GM04504 (cell line): Measurements from ENCODE around the gene CAB39.

Source experiments
- DNase-seq: peaks from one replicate; pipeline ENCODE4 v3.0.0-alpha.2; 2012; ENCODE audit warnings: low read depth

Gene CAB39

DNA sequence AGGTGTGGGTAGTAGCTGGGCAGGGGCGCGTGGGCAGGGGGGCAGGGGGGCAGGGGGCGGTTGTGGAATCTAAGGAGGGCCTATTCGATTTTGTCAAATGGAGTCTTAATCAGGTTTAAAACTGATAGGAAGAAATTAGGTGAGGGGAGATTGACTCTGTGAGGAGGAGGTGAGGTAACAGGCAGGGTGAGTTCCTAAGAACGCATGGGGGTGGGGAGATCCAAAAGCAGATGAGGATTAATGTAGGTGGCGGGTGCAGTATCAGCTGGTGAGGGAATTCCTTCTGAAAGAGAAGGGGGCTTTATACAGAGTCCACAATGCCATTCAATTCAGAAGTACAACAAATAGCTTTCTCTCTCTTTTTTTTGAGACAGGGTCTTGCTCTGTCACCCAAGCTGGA lies 72.7 kb downstream of the CAB39 start:
- no peak for DNase-seq

GRCh38 chr2:230787101-230787500 lies 74.5 kb downstream of the CAB39 start:
- DNase-seq = no peak

DNA sequence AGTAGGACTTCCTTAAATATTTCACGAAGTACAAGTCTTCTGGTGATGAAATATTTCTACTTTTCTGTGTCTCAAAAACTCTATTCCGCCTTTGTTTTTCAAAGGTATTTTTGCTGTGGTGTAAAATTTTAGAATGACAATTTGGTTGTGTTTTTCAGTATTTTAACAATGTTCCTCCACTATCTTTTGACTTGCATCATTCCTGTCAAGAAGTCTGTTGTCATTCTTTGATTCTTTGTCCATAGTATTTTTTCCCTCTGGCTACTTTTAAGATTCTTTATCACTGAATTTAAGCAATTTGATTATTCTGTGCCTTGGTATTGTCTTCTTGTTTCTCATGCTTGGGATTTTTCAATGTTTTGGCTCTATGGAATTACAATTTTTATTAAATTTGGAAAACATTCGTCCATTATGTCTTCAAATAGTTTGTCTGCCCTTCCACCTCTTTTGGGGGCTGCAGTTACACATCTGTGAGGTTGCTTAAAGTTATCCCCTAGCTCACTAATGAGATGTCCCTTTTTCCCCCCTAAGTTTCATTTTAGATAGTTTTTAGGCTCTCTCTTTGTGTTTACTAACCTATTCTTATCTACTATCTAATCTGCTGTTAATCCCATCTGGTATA lies 76.0 kb downstream of the CAB39 start:
- DNase-seq = no peak

GRCh38 chr2:230790981-230791380 lies 78.3 kb downstream of the CAB39 start:
- DNase-seq = no peak

- DNase-seq = peak; percentile 96
These were observed 81.1 kb downstream of the CAB39 start for GRCh38 chr2:230793572-230794359.

GRCh38 chr2:230794497-230794896 lies 81.9 kb downstream of the CAB39 start:
- no peak for DNase-seq

DNA sequence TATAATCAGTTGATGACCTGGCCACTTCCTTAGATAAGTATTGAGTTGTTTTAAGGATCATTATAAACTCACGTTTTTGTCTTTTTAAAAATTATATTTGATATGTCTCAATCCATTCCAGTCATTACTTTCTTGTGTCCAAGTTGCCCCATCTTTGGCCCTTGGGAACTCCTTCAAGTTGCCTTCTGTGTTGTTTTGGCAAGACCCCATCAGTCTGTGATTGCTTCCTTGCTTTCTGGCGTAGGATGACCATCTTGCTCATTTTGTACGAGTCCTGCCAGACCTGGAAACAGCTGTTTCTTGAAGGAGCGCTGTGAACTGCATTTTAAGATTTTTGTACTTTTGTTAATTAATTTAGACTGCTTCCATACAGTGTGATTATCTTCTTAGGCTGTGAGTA lies 83.2 kb downstream of the CAB39 start:
- no peak for DNase-seq

DNA sequence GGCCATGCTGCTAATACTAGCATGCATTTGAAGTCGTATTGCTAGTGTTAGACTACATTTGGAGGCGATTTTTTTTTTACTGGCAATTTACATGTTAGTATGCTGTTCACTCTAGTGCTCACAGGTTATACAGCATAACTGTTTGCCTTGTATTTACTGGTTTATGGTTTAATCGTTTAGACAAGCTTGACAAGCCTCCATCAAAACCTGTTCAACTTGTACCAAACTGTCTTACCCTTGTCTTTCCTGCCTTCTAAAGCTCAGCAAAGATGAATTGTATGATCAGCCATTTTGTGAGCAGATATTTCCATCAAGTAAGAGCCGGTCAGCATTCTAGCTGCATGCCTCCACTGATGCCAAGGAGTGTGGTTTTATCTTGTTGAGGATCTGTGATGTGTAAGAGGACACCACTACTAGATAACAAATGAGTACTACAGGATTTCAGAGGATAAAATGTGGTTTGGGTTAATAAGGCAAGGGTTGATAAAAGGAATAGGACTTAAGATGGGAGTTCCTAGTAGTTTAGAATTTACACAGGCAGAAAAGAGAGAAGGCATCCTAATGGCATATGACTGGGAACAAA lies 83.7 kb downstream of the CAB39 start:
- DNase-seq = peak; percentile 47

GRCh38 chr2:230797515-230798495 lies 85.2 kb downstream of the CAB39 start:
- DNase-seq = no peak

- DNase-seq = no peak
These were observed 86.2 kb downstream of the CAB39 start for GRCh38 chr2:230798769-230799399.

DNA sequence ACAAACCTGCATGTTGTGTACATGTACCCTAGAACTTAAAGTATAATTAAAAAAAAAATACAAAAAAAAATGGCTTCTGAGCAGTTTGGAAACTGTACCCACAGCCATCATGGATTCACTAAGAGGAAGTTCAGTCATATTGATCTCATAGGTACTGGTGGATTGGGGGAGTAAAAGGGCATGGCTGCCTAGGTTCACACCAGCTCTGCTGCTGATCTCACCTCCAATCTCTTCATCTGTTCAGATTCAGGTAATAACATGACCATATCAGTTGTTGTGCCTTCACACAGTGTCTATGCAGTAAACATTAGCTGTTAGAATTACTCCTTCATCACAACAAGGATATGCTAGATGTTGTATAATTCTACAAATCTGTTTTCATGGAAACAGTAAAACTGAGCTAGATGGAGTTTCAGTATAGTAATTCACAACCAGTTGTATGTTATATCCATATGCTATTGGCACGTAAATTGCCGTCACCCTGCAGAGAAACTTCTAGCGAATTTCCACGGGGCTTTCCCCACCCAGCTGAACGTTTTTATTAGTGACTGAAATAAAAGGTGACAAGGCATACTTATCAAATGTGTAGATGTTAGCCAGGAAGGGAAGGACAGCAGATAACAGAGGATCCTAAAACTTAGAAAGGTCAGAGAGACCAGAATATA lies 92.8 kb downstream of the CAB39 start:
- DNase-seq = no peak

DNA sequence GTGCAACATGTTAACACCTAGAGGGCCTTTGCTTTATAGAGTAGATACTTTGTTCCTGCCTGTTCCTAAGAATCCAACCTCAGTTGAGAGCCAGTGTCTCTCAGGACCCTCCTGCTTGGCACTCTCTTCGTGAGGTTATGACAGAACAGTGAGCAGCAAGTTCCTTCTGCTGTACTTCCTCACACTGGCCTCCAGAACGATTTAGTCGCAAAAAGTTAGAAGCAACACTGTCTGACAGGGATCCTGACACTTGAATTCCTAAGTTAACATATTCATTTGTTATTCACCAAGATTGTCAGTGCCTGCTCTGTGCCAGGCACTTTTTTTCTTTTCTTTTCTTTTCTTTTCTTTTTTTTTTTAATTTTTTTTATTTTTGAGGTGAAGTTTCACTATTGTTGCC lies 95.1 kb downstream of the CAB39 start:
- no peak for DNase-seq

- DNase-seq = no peak
These were observed 96.4 kb downstream of the CAB39 start for GRCh38 chr2:230809015-230809414.

DNA sequence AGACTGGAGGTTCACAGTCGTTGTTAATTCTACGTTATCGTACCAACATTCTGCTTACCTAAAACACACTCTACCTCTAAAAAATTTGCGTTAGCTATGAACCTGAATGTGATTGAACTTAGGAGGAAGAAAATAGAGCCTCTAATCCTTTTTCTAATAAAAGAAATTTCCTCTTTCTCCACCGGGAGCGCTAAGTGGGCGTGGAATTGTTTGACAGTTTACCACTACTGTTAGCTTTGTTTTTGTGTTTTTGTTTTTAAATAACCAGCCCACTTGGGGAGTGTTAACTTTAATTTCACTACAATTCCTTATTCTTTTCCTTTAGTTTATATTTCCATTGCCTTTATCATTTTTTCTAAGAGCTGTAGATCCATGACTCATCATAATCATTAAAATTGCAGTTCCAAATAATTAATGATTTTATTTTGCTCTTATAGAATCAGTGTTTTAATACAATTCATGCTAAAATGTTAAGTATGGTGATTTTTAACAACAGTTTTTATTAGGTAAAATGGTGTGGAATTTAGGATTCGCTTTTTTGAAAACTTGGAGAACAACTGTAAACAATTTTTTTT lies 97.1 kb downstream of the CAB39 start:
- DNase-seq = no peak

DNA sequence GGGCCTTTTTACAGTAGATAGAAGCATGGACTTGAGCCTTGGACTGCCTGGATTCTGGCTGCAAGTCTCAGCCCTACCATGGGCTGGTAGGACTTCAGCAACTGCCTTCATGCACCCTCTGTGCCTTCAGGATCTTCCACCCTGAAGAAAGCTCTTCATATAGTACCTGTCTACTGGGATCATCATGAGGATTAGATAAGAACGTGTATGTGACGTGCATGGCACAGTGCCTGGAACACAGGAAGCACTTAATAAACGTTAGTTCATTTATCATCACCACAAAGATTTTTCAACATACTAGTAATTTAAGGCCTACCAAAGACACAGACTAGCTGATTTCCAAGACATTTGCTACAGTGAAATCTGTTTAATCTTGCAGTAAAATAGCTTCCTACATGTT lies 98.9 kb downstream of the CAB39 start:
- no peak for DNase-seq

GRCh38 chr2:230812033-230812432 lies 99.4 kb downstream of the CAB39 start:
- no peak for DNase-seq

- no peak for DNase-seq
These were observed 102.0 kb downstream of the CAB39 start for GRCh38 chr2:230814616-230815015.

GRCh38 chr2:230815088-230815487 lies 102.4 kb downstream of the CAB39 start:
- DNase-seq = no peak

- DNase-seq = no peak
These were observed 104.1 kb downstream of the CAB39 start for GRCh38 chr2:230816735-230817134.

GRCh38 chr2:230819433-230819832 lies 106.8 kb downstream of the CAB39 start:
- no peak for DNase-seq
